ENCODE results near the gene TNFRSF6B. TPM values are rescaled to one million over a fixed set of nuclear protein-coding genes. Genes with fewer than 3 reads are reported as not detected.

TNFRSF6B gene
- total and polyA plus RNA-seq, 2 donors (not counting 3 experiments of a cell fraction or from before 2014, with no cell fraction given) = 0.69 to 11.3 TPM

DNA sequence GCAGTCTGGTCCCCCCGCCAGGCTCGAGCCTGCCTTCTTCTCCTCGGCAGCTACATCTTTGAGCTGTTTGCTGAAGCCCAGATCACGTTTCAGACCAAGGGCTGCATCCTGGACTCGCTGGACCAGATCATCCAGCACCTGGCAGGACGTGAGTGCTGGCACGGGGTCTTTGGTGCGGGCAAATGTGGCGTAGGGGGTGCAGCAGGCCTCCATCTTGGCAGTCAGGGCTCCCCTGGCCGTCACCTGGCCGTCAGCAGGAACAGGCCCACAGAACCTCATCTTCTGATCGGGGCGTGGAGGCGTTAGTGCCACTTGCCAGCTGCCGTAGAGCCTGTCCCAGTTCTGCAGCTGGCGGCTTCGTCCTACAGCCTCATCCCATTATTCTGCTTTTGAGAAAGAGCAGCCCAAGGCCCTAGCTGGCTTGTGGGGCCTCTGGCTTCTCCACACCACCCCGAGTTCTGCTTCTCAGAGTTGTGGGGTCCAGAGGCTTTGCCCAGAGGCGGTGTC is 16.6 kb upstream of the TNFRSF6B start:
- no peak overlapping the region for H2AFZ ChIP-seq (ENCODE audit: low read depth, low read length)
- H4K20me1 ChIP-seq (replicated peaks; ENCODE audit: control insufficient read depth, extremely low read depth, insufficient read depth, low read length) = no peaks in the 10 kb centered on the region
- CTCF ChIA-PET = interaction anchor here (0.9 to 4.1 kb wide), 2 partner anchors 14 to 21 kb away, joined by 3 to 17 read pairs; partner anchors contain the start of gene RTEL1
- H3K4me1 ChIP-seq (ENCODE audit: control insufficient read depth, extremely low read depth, insufficient read depth, low read length) = peaks cover 26% of the 10 kb centered on the region
- FAIRE-seq = no peak
- H3K36me3 ChIP-seq (ENCODE audit: control insufficient read depth in 2 of 2, extremely low read depth in 1 of 2, insufficient read depth in 2 of 2, low read length in 2 of 2) = peaks cover 0 to 12% of the 10 kb centered on the region in 2 experiments
- no peak overlapping the region for H3K4me2 ChIP-seq (ENCODE audit: insufficient read depth, low read length)
- DNase-seq (ENCODE audit: low read depth, low spot score) = no peak
- TF ChIP-seq FOS (IDR thresholded peaks at IDR 0.05; ENCODE audit: borderline replicate concordance, insufficient read depth, low read length) (no peak), GATA2 (IDR thresholded peaks at IDR 0.05; ENCODE audit: insufficient read depth, insufficient read length, low read depth, low read length) (no peak), JUN (IDR thresholded peaks at IDR 0.05; ENCODE audit: borderline replicate concordance, insufficient read depth, insufficient read length, low read depth) (no peak), POLR2AphosphoS5 (IDR thresholded peaks at IDR 0.05; ENCODE audit: insufficient read depth, low read depth, low read length) (no peak), EZH2 (IDR thresholded peaks at IDR 0.05; ENCODE audit: borderline replicate concordance, low read depth, low read length, severe bottlenecking) (no peak), MYC (IDR thresholded peaks at IDR 0.05; ENCODE audit: low read depth, low read length) (no peak), POLR2A (IDR thresholded peaks at IDR 0.05; ENCODE audit: low read depth, low read length) (no peak)
- TF ChIP-seq, protein P1, sequence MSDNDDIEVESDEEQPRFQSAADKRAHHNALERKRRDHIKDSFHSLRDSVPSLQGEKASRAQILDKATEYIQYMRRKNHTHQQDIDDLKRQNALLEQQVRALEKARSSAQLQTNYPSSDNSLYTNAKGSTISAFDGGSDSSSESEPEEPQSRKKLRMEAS (IDR thresholded peaks at IDR 0.05; ENCODE audit: insufficient read depth, insufficient read length) = no peak
- TF ChIP-seq, protein P2, sequence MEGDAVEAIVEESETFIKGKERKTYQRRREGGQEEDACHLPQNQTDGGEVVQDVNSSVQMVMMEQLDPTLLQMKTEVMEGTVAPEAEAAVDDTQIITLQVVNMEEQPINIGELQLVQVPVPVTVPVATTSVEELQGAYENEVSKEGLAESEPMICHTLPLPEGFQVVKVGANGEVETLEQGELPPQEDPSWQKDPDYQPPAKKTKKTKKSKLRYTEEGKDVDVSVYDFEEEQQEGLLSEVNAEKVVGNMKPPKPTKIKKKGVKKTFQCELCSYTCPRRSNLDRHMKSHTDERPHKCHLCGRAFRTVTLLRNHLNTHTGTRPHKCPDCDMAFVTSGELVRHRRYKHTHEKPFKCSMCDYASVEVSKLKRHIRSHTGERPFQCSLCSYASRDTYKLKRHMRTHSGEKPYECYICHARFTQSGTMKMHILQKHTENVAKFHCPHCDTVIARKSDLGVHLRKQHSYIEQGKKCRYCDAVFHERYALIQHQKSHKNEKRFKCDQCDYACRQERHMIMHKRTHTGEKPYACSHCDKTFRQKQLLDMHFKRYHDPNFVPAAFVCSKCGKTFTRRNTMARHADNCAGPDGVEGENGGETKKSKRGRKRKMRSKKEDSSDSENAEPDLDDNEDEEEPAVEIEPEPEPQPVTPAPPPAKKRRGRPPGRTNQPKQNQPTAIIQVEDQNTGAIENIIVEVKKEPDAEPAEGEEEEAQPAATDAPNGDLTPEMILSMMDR (IDR thresholded peaks at IDR 0.05; ENCODE audit: extremely low read depth in 1 of 2, insufficient read depth in 1 of 2, low read depth in 1 of 2, low read length in 2 of 2) = no peak
- no peaks in the 10 kb centered on the region for H3K9me3 ChIP-seq (replicated peaks; ENCODE audit: control insufficient read depth, insufficient read depth, low read length)
- no peak overlapping the region for H3K9ac ChIP-seq (replicated peaks; ENCODE audit: extremely low read depth, insufficient read depth, low read length)
- POLR2A ChIA-PET = interaction anchor here (0.6 kb wide), 1 partner anchor 22 kb away, joined by 3 read pairs; the partner anchor contains the start of gene RTEL1
- no peak overlapping the region for H3K27ac ChIP-seq (ENCODE audit: insufficient read depth, low read depth, low read length)
- intact Hi-C loops (cut with micrococcal nuclease) (no loop called here), dilution Hi-C loops (cut with MboI; ENCODE audit: extremely low pct_ligation_motif_present, low sequenced_read_pairs) (no loop called here)
- H3K27me3 ChIP-seq (ENCODE audit: control insufficient read depth in 2 of 2, insufficient read depth in 2 of 2, low read length in 2 of 2) = no peaks in the 10 kb centered on the region
- H3K79me2 ChIP-seq (ENCODE audit: control insufficient read depth, insufficient read depth, low read length) = no peaks in the 10 kb centered on the region
- no peaks in the 10 kb centered on the region for H3K9me1 ChIP-seq (replicated peaks; ENCODE audit: control insufficient read depth, extremely low read depth, insufficient read depth, low read length)
- no peak overlapping the region for H3K4me3 ChIP-seq (replicated peaks in 1 of 3; ENCODE audit: insufficient read depth in 1 of 3, low read depth in 1 of 3, low read length in 3 of 3)
- no TSS peak for BruUV-seq (replicated peaks)
